Neural cell (in vitro differentiated cells): ENCODE data around the gene N4BP2L1.

ENCODE experiments used
- EZH2 ChIP-seq: fragments of 200-600, 300-800 bp; shearing (Covaris generic), sonication (generic); IDR thresholded peaks from 2 replicates; pipeline ENCODE4 v1.6.1; 2014; ENCODE audit warnings: antibody characterized with exemption, low read length, borderline replicate concordance, mild to moderate bottlenecking; ENCODE audit not compliant: insufficient read depth, poor library complexity, severe bottlenecking
- MXI1 ChIP-seq: fragments of 450-650 bp; conservative IDR thresholded peaks from 2 replicates; pipeline ENCODE4 v1.6.1; 2014; ENCODE audit warnings: antibody characterized with exemption, mild to moderate bottlenecking; ENCODE audit not compliant: poor library complexity, severe bottlenecking
- POLR2AphosphoS5 ChIP-seq: IDR thresholded peaks from 2 replicates; pipeline ENCODE4 v1.6.1; 2012
- SMC3 ChIP-seq: fragments of 450-650 bp; conservative IDR thresholded peaks from 2 replicates; pipeline ENCODE4 v1.6.1; 2014; ENCODE audit warnings: antibody characterized with exemption, mild to moderate bottlenecking, moderate library complexity; ENCODE audit not compliant: poor library complexity
- TF ChIP-seq, protein P1 (sequence below): fragments of 450-650 bp; IDR thresholded peaks from 2 replicates; pipeline ENCODE4 v1.5.1; 2014; ENCODE audit warnings: antibody characterized with exemption, mild to moderate bottlenecking, moderate library complexity; ENCODE audit not compliant: poor library complexity, severe bottlenecking

DNA sequence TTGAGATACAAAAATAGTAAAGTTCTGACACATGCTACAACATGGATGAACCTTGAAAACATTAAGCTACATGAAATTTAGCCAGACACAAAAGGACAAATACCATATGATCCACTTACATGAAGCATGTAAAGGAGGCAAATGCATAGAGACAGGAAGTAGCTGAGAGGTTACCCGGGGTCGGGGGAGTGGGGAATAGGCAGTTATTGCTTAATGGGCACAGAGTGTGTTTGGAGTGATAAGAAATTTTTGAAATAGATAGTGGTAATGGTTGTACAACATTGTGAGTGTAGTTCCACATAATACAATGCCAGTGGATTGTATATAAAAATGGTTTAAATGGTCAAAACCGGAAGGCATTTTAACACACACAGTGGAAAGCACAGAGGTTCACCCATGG lies 4.3 kb downstream of the N4BP2L1 start:
- TF ChIP-seq, protein P1, sequence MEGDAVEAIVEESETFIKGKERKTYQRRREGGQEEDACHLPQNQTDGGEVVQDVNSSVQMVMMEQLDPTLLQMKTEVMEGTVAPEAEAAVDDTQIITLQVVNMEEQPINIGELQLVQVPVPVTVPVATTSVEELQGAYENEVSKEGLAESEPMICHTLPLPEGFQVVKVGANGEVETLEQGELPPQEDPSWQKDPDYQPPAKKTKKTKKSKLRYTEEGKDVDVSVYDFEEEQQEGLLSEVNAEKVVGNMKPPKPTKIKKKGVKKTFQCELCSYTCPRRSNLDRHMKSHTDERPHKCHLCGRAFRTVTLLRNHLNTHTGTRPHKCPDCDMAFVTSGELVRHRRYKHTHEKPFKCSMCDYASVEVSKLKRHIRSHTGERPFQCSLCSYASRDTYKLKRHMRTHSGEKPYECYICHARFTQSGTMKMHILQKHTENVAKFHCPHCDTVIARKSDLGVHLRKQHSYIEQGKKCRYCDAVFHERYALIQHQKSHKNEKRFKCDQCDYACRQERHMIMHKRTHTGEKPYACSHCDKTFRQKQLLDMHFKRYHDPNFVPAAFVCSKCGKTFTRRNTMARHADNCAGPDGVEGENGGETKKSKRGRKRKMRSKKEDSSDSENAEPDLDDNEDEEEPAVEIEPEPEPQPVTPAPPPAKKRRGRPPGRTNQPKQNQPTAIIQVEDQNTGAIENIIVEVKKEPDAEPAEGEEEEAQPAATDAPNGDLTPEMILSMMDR, result no peak
- TF ChIP-seq EZH2 (no peak), MXI1 (no peak), SMC3 (no peak), POLR2AphosphoS5 (no peak)
